HEK293T (cell line): ENCODE data around the gene PXDN.

Experiments used
- BHLHE40 ChIP-seq: fragments of 450-650 bp; IDR thresholded peaks from 2 replicates; pipeline ENCODE4 v1.6.1; 2016; ENCODE audit warnings: mild to moderate bottlenecking, moderate library complexity, borderline replicate concordance
- ELF4 ChIP-seq: fragments of 450-650 bp; IDR thresholded peaks from 2 replicates; pipeline ENCODE4 v1.6.1; 2017; ENCODE audit warnings: antibody characterized with exemption
- HDGF ChIP-seq: fragments of 450-650 bp; IDR thresholded peaks from 2 replicates; pipeline ENCODE4 v1.6.1; 2017; ENCODE audit warnings: antibody characterized with exemption, borderline replicate concordance
- NFRKB ChIP-seq: fragments of 450-650 bp; IDR thresholded peaks from 2 replicates; pipeline ENCODE4 v1.6.1; 2016; ENCODE audit warnings: mild to moderate bottlenecking, moderate library complexity
- ZNF384 ChIP-seq: fragments of 450-650 bp; IDR thresholded peaks from 2 replicates; pipeline ENCODE4 v1.6.1; 2016

DNA sequence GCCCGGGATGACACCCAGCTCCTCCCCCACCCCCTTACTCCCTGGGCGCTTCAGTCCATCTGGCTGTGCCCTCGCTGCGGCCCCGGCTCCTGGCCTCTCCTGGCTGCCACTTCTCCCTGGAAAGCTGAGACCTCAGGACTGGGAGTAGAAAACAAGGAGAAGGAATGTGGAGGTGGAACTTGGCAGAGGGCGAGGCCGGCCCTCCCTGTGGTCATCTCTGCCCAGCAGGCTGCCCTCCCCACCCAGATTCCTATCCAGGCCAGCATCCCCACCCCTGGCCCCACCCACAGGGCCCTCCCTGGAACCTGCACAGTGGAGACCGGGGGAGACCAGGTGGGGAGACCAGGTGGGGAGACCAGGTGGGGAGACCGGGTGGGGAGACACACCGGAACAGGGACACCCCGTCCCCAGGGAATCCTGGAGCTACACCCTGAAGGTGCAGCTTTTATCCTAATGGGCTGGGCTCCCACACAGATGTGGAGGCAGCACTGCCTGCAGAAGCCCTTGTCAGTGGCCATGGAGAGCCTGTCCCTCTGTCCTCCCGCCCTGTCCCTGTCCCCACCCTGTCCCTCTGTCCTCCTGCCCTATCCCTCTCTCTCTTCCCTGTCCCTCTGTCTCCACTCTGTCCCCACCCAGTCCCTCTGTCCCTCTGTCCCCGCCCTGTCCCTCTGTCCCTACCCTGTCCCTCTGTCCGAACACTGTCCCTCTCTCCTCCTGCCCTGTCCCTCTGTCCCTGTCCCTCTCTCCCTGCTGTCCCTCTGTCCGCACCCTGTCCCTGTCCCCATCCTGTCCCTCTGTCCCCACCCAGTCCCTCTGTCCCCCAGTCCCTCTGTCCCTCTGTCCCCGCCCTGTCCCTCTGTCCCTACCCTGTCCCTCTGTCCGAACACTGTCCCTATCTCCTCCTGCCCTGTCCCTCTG, 157.1 kb downstream of the PXDN start:
- TF ChIP-seq BHLHE40 (no peak), ZNF384 (no peak), ELF4 (no peak), NFRKB (no peak), HDGF (no peak)
